ENCODE measurements around the gene NLK.
"Not testable (repeated sequence)": the region's sequence is repeated elsewhere in the genome, so short reads cannot be mapped to it uniquely, and the experiment has no call there.

GRCh38 chr17:28233872-28234856 lies 191.7 kb downstream of the NLK start:
- not testable (repeated sequence) for TF ChIP-seq CTCF (IDR thresholded peaks at IDR 0.05; ENCODE audit: insufficient read depth, low read length, poor library complexity, severe bottlenecking); EZH2phosphoT487 (conservative IDR thresholded peaks at IDR 0.05; ENCODE audit: low read length)

All from SU-DHL-6 (cell line).